Breast epithelium (tissue), 4 donors: ENCODE data around the gene PARP12. TPM values are rescaled to one million over a fixed set of nuclear protein-coding genes. Genes with fewer than 3 reads are reported as not detected.

ENCODE experiments used
- DNase-seq, 2 donors: peaks; one replicate each; pipeline ENCODE4 v3.0.0-alpha.2; 2019; ENCODE audit warnings: low spot score in 2 of 2
- H3K27ac ChIP-seq, 2 donors: fragments of 200-600 bp; sonication (generic) in 1 of 2; one replicate each; pipeline ENCODE4 v1.5.1; 2016 to 2019; ENCODE audit warnings: mild to moderate bottlenecking in 1 of 2
- H3K27me3 ChIP-seq, 2 donors: fragments of 200-600 bp; sonication (generic) in 1 of 2; one replicate each; pipeline versions ENCODE4 v1.5.1 to v1.6.0; 2017 to 2019; ENCODE audit warnings: control low read depth in 1 of 2, mild to moderate bottlenecking in 1 of 2
- H3K36me3 ChIP-seq: fragments of 200-600 bp; one replicate; pipeline ENCODE4 v1.5.1; 2019
- H3K4me1 ChIP-seq, 2 donors: fragments of 200-600 bp; sonication (generic); one replicate each; pipeline ENCODE4 v1.5.1; 2016 to 2019; ENCODE audit warnings: control low read depth in 1 of 2
- H3K4me3 ChIP-seq, 3 donors: fragments of 200-600 bp; sonication (generic); 1 replicate in 2 of 3; 2 replicates in 1 of 3; pipeline ENCODE4 v1.5.1; 2016 to 2019; ENCODE audit warnings: mild to moderate bottlenecking in 3 of 3, moderate library complexity in 2 of 3
- H3K9me3 ChIP-seq, 2 donors: fragments of 200-600 bp; sonication (generic) in 1 of 2; one replicate each; pipeline ENCODE4 v1.5.1; 2016 to 2019; ENCODE audit warnings: control low read depth in 1 of 2
- CTCF ChIP-seq, 3 donors: fragments of 450-650 bp; IDR thresholded peaks; one replicate each; pipeline ENCODE4 v1.5.1; 2016 to 2017; ENCODE audit warnings: antibody characterized with exemption in 3 of 3, mild to moderate bottlenecking in 3 of 3, moderate library complexity in 3 of 3
- POLR2A ChIP-seq: fragments of 450-650 bp; IDR thresholded peaks from one replicate; pipeline ENCODE4 v1.6.1; 2016; ENCODE audit warnings: antibody characterized with exemption, mild to moderate bottlenecking, moderate library complexity
- POLR2AphosphoS5 ChIP-seq, 3 donors: sonication (generic); formaldehyde crosslinking; IDR thresholded peaks; one replicate each; pipeline ENCODE4 v1.6.1; 2017; ENCODE audit warnings: antibody characterized with exemption in 3 of 3
- intact Hi-C: fragments of 100-400 bp; cut with DNase I; formaldehyde crosslinking; loops from one replicate; pipeline ENCODE4 v1.15.1; 2023; ENCODE audit warnings: low total_unique reads
- total RNA-seq, 3 donors: library from RNA; depleted of rRNA; stranded (reverse); fragments of >200 nt; gene quantifications; one replicate each; pipeline ENCODE4 v1.1.0, GENCODE V29; 2016

PARP12 gene
- total RNA-seq, 3 donors from 2014 or later, result 24.8 to 44.9 (median 40.6) TPM

- no peak for TF ChIP-seq POLR2A
- no peak for TF ChIP-seq POLR2AphosphoS5 (IDR thresholded peaks at IDR 0.05)
- no peak for TF ChIP-seq CTCF (IDR thresholded peaks at IDR 0.05)
- no peaks in the 10 kb centered on the region for H3K9me3 ChIP-seq
- H3K4me3 ChIP-seq, result no peak overlapping the region
- intact Hi-C loops, result no loop called here
- DNase-seq, result no peak
- no peak overlapping the region for H3K27ac ChIP-seq
- H3K27me3 ChIP-seq, result no peaks in the 10 kb centered on the region
- no peaks in the 10 kb centered on the region for H3K36me3 ChIP-seq
- no peaks in the 10 kb centered on the region for H3K4me1 ChIP-seq
Observed at GRCh38 chr7:140021603-140022002, 41.1 kb downstream of the PARP12 start.

GRCh38 chr7:140019606-140020005 is 43.1 kb downstream of the PARP12 start:
- intact Hi-C loops, result no loop called here
- DNase-seq, result no peak
- H3K4me3 ChIP-seq, result no peak overlapping the region
- H3K27me3 ChIP-seq, result no peaks in the 10 kb centered on the region
- H3K27ac ChIP-seq, result no peak overlapping the region
- TF ChIP-seq POLR2A (no peak), POLR2AphosphoS5 (IDR thresholded peaks at IDR 0.05) (no peak), CTCF (IDR thresholded peaks at IDR 0.05) (no peak)
- H3K4me1 ChIP-seq, result no peaks in the 10 kb centered on the region
- no peaks in the 10 kb centered on the region for H3K9me3 ChIP-seq
- H3K36me3 ChIP-seq, result no peaks in the 10 kb centered on the region

GRCh38 chr7:140019172-140019571 is 43.6 kb downstream of the PARP12 start:
- no peaks in the 10 kb centered on the region for H3K9me3 ChIP-seq
- H3K27me3 ChIP-seq, result no peaks in the 10 kb centered on the region
- DNase-seq, result no peak
- no peaks in the 10 kb centered on the region for H3K4me1 ChIP-seq
- no peak overlapping the region for H3K27ac ChIP-seq
- no peak overlapping the region for H3K4me3 ChIP-seq
- TF ChIP-seq POLR2A (no peak), CTCF (IDR thresholded peaks at IDR 0.05) (no peak), POLR2AphosphoS5 (IDR thresholded peaks at IDR 0.05) (no peak)
- intact Hi-C loops, result no loop called here
- H3K36me3 ChIP-seq, result no peaks in the 10 kb centered on the region

GRCh38 chr7:140018125-140019043 is 44.4 kb downstream of the PARP12 start:
- no peak overlapping the region for H3K27ac ChIP-seq
- no peak overlapping the region for H3K4me3 ChIP-seq
- no peaks in the 10 kb centered on the region for H3K9me3 ChIP-seq
- H3K27me3 ChIP-seq, result no peaks in the 10 kb centered on the region
- intact Hi-C loops, result no loop called here
- no peaks in the 10 kb centered on the region for H3K36me3 ChIP-seq
- DNase-seq, result no peak
- no peaks in the 10 kb centered on the region for H3K4me1 ChIP-seq
- TF ChIP-seq POLR2A, result no peak
- TF ChIP-seq POLR2AphosphoS5 (IDR thresholded peaks at IDR 0.05), result no peak
- no peak for TF ChIP-seq CTCF (IDR thresholded peaks at IDR 0.05)

- H3K27ac ChIP-seq, result no peak overlapping the region
- no peaks in the 10 kb centered on the region for H3K4me1 ChIP-seq
- no peaks in the 10 kb centered on the region for H3K36me3 ChIP-seq
- TF ChIP-seq POLR2A, result no peak
- TF ChIP-seq CTCF (IDR thresholded peaks at IDR 0.05), result no peak
- TF ChIP-seq POLR2AphosphoS5 (IDR thresholded peaks at IDR 0.05), result no peak
- DNase-seq, result no peak
- no peaks in the 10 kb centered on the region for H3K27me3 ChIP-seq
- intact Hi-C loops, result no loop called here
- H3K4me3 ChIP-seq, result no peak overlapping the region
- H3K9me3 ChIP-seq, result no peaks in the 10 kb centered on the region
Observed at GRCh38 chr7:140017543-140017942, 45.2 kb downstream of the PARP12 start.
